ENCODE results near the gene PDE4A. TPM values are rescaled to one million over a fixed set of nuclear protein-coding genes. Genes with fewer than 3 reads are reported as not detected.

PDE4A gene
- total and polyA plus RNA-seq, 4 donors = 0.90 to 2.3 (median 1.3) TPM

- no peak for TF ChIP-seq RAD21 (IDR thresholded peaks at IDR 0.05)
- TF ChIP-seq YY1 (IDR thresholded peaks at IDR 0.05) = peak; percentile 71
- peak; percentile 72 to 90 for TF ChIP-seq EGR1 (IDR thresholded peaks at IDR 0.05; ENCODE audit: low read depth in 2 of 2)
- Histone ChIP-seq H3K27ac (ENCODE audit: low read depth in 1 of 2, low read length in 2 of 2) (peak overlapping the region; percentile 97), H3K9ac (ENCODE audit: low read depth in 1 of 2, low read length in 2 of 2) (peak overlapping the region; percentile 75 to 88), H3K36me3 (ENCODE audit: control insufficient read depth in 4 of 4, insufficient read depth in 3 of 4, low read depth in 1 of 4, low read length in 3 of 4) (peaks cover 0 to 7% (median under 1%) of the 10 kb centered on the region in 4 donors), H3K4me3 (ENCODE audit: low read depth in 1 of 3, low read length in 3 of 3) (peak overlapping the region; percentile 63 to 81 (median 72)), H3K4me1 (ENCODE audit: control insufficient read depth in 4 of 4, insufficient read depth in 4 of 4, low read length in 3 of 4) (peaks cover 15 to 49% (median 38%) of the 10 kb centered on the region in 4 donors), H3K9me3 (ENCODE audit: control insufficient read depth in 4 of 4, low read length in 3 of 4) (no peaks in the 10 kb centered on the region), H3K27me3 (ENCODE audit: control insufficient read depth in 4 of 4, insufficient read depth in 4 of 4, low read length in 3 of 4) (no peaks in the 10 kb centered on the region)
- under 1% methylated on average over 65 of the region's 65 CpGs for WGBS
- peak; percentile 96 for DNase-seq (ENCODE audit: low spot score)
Observed at GRCh38 chr19:10502524-10503001, 82.2 kb downstream of the PDE4A start.

- no peak for TF ChIP-seq EGR1 (IDR thresholded peaks at IDR 0.05; ENCODE audit: low read depth in 2 of 2)
- no peak for TF ChIP-seq ZBTB33 (IDR thresholded peaks at IDR 0.05)
- TF ChIP-seq TAF1 (conservative IDR thresholded peaks at IDR 0.05) = no peak
- TF ChIP-seq JUND (IDR thresholded peaks at IDR 0.05) = no peak
- TF ChIP-seq, protein P1, sequence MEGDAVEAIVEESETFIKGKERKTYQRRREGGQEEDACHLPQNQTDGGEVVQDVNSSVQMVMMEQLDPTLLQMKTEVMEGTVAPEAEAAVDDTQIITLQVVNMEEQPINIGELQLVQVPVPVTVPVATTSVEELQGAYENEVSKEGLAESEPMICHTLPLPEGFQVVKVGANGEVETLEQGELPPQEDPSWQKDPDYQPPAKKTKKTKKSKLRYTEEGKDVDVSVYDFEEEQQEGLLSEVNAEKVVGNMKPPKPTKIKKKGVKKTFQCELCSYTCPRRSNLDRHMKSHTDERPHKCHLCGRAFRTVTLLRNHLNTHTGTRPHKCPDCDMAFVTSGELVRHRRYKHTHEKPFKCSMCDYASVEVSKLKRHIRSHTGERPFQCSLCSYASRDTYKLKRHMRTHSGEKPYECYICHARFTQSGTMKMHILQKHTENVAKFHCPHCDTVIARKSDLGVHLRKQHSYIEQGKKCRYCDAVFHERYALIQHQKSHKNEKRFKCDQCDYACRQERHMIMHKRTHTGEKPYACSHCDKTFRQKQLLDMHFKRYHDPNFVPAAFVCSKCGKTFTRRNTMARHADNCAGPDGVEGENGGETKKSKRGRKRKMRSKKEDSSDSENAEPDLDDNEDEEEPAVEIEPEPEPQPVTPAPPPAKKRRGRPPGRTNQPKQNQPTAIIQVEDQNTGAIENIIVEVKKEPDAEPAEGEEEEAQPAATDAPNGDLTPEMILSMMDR (IDR thresholded peaks at IDR 0.05; ENCODE audit: low read depth, low read length, missing input control) = no peak
- no peak for TF ChIP-seq ATF3 (IDR thresholded peaks at IDR 0.05)
- TF ChIP-seq RAD21 (IDR thresholded peaks at IDR 0.05) = no peak
- TF ChIP-seq RXRA (IDR thresholded peaks at IDR 0.05) = no peak
- no peak for TF ChIP-seq FOXA1 (IDR thresholded peaks at IDR 0.05)
- TF ChIP-seq GABPA (IDR thresholded peaks at IDR 0.05 in 1 of 2, conservative IDR thresholded peaks at IDR 0.05 in 1 of 2) = no peak
- no peak for TF ChIP-seq HNF4G (IDR thresholded peaks at IDR 0.05)
- TF ChIP-seq FOXA2 (IDR thresholded peaks at IDR 0.05) = no peak
- peaks cover 0 to 7% (median 0%) of the 10 kb centered on the region in 4 donors for H3K36me3 ChIP-seq (ENCODE audit: control insufficient read depth in 4 of 4, insufficient read depth in 3 of 4, low read depth in 1 of 4, low read length in 3 of 4)
- peak within 1 kb of the TSS; percentile 75 to 88 for H3K9ac ChIP-seq (ENCODE audit: low read depth in 1 of 2, low read length in 2 of 2)
- H3K4me1 ChIP-seq (ENCODE audit: control insufficient read depth in 4 of 4, insufficient read depth in 4 of 4, low read length in 3 of 4) = peaks cover 14 to 44% (median 33%) of the 10 kb centered on the region in 4 donors
- WGBS = 5% methylated on average over 73 of the region's 73 CpGs
- peak within 1 kb of the TSS; percentile 97 for H3K27ac ChIP-seq (ENCODE audit: low read depth in 1 of 2, low read length in 2 of 2)
- no peaks in the 10 kb centered on the region for H3K9me3 ChIP-seq (ENCODE audit: control insufficient read depth in 4 of 4, low read length in 3 of 4)
- no peaks in the 10 kb centered on the region for H3K27me3 ChIP-seq (ENCODE audit: control insufficient read depth in 4 of 4, insufficient read depth in 4 of 4, low read length in 3 of 4)
- peak within 1 kb of the TSS; percentile 63 to 81 (median 72) for H3K4me3 ChIP-seq (ENCODE audit: low read depth in 1 of 3, low read length in 3 of 3)
- peak; percentile 68 for DNase-seq (ENCODE audit: low spot score)
Observed at GRCh38 chr19:10503002-10503789, 82.9 kb downstream of the PDE4A start, which contains the start of gene KEAP1. Gene KEAP1 (minus strand): TSS chr19:10503356. CDS start chr19:10500033, 3,323 bp downstream.
